ENCODE data around the gene PKDCC. TPM values are rescaled to one million over a fixed set of nuclear protein-coding genes. Genes with fewer than 3 reads are reported as not detected.

The PKDCC gene
- total and polyA plus RNA-seq, 10 of the 15 experiments (the other 5 are each of a cell fraction or from before 2014, with no cell fraction given): 0.13 to 10.2 (median 2.3) TPM

DNA sequence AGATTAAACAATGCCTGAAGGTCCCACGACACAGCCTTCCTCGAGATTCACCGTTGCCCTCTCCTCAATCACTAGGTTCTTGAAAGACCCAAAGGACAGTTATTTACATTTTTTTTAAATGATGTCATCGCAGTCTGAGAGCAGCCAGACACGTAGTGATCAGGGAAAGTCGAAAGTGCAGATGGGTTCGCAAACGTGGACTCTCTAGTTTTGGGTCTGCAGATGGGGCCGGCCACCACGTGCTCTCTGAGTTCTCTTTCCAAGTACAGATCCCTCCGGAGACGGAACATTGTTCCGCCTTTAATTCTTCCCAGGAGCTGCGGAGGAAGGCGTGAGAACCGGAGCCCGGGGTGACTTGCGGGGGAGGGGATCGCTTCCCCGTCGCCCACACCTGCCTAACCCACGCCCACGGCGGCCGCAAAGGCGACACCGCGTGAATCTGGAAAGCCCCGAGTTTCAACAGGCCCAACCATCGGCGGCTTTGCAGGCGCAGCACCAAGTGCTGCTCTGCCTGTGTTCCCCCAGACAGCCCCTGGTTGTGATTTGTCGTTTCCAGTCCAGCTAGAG lies 54.3 kb downstream of the PKDCC start (continued):
- TF ChIP-seq, protein P1, sequence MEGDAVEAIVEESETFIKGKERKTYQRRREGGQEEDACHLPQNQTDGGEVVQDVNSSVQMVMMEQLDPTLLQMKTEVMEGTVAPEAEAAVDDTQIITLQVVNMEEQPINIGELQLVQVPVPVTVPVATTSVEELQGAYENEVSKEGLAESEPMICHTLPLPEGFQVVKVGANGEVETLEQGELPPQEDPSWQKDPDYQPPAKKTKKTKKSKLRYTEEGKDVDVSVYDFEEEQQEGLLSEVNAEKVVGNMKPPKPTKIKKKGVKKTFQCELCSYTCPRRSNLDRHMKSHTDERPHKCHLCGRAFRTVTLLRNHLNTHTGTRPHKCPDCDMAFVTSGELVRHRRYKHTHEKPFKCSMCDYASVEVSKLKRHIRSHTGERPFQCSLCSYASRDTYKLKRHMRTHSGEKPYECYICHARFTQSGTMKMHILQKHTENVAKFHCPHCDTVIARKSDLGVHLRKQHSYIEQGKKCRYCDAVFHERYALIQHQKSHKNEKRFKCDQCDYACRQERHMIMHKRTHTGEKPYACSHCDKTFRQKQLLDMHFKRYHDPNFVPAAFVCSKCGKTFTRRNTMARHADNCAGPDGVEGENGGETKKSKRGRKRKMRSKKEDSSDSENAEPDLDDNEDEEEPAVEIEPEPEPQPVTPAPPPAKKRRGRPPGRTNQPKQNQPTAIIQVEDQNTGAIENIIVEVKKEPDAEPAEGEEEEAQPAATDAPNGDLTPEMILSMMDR (IDR thresholded peaks at IDR 0.05 in 2 of 3, conservative IDR thresholded peaks at IDR 0.05 in 1 of 3; ENCODE audit: control insufficient read depth in 2 of 3, extremely low read depth in 1 of 3, insufficient read depth in 1 of 3, low read depth in 3 of 3, low read length in 3 of 3): no peak
- TF ChIP-seq, protein P2, sequence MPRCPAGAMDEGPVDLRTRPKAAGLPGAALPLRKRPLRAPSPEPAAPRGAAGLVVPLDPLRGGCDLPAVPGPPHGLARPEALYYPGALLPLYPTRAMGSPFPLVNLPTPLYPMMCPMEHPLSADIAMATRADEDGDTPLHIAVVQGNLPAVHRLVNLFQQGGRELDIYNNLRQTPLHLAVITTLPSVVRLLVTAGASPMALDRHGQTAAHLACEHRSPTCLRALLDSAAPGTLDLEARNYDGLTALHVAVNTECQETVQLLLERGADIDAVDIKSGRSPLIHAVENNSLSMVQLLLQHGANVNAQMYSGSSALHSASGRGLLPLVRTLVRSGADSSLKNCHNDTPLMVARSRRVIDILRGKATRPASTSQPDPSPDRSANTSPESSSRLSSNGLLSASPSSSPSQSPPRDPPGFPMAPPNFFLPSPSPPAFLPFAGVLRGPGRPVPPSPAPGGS (IDR thresholded peaks at IDR 0.05; ENCODE audit: borderline replicate concordance, insufficient read depth, low read depth, low read length, poor library complexity, severe bottlenecking): peak; percentile 86
- TF ChIP-seq SPI1 (IDR thresholded peaks at IDR 0.05; ENCODE audit: borderline replicate concordance, insufficient read depth, low read depth, low read length) (peak; percentile 55), BCL11A (IDR thresholded peaks at IDR 0.05; ENCODE audit: low read depth, low read length) (peak; percentile 92), SUPT20H (IDR thresholded peaks at IDR 0.05; ENCODE audit: borderline replicate concordance, control insufficient read depth, low read depth, low read length) (no peak), KAT2A (conservative IDR thresholded peaks at IDR 0.05; ENCODE audit: control insufficient read depth, low read depth, low read length) (no peak), MEF2A (IDR thresholded peaks at IDR 0.05; ENCODE audit: insufficient read depth, low read depth, low read length) (no peak; the same call in none of the 2 replicates), MYB (IDR thresholded peaks at IDR 0.05; ENCODE audit: borderline replicate concordance, low read depth, low read length) (0 out of 2 replicates have a peak, but pooled peaks have one; percentile 65), ESRRA (IDR thresholded peaks at IDR 0.05; ENCODE audit: low read length) (no peak), IRF4 (IDR thresholded peaks at IDR 0.05; ENCODE audit: low read depth, low read length) (0 out of 2 replicates have a peak, but pooled peaks have one; percentile 36)
- TF ChIP-seq, protein P3, sequence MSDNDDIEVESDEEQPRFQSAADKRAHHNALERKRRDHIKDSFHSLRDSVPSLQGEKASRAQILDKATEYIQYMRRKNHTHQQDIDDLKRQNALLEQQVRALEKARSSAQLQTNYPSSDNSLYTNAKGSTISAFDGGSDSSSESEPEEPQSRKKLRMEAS (IDR thresholded peaks at IDR 0.05; ENCODE audit: low read depth, low read length): peak; percentile 91
- TF ChIP-seq, protein P4, sequence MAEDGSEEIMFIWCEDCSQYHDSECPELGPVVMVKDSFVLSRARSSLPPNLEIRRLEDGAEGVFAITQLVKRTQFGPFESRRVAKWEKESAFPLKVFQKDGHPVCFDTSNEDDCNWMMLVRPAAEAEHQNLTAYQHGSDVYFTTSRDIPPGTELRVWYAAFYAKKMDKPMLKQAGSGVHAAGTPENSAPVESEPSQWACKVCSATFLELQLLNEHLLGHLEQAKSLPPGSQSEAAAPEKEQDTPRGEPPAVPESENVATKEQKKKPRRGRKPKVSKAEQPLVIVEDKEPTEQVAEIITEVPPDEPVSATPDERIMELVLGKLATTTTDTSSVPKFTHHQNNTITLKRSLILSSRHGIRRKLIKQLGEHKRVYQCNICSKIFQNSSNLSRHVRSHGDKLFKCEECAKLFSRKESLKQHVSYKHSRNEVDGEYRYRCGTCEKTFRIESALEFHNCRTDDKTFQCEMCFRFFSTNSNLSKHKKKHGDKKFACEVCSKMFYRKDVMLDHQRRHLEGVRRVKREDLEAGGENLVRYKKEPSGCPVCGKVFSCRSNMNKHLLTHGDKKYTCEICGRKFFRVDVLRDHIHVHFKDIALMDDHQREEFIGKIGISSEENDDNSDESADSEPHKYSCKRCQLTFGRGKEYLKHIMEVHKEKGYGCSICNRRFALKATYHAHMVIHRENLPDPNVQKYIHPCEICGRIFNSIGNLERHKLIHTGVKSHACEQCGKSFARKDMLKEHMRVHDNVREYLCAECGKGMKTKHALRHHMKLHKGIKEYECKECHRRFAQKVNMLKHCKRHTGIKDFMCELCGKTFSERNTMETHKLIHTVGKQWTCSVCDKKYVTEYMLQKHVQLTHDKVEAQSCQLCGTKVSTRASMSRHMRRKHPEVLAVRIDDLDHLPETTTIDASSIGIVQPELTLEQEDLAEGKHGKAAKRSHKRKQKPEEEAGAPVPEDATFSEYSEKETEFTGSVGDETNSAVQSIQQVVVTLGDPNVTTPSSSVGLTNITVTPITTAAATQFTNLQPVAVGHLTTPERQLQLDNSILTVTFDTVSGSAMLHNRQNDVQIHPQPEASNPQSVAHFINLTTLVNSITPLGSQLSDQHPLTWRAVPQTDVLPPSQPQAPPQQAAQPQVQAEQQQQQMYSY (CRISPR knock-in tag; IDR thresholded peaks at IDR 0.05): peak; percentile 70; the same call in 1 of the 2 replicates
- TF ChIP-seq, protein P5, sequence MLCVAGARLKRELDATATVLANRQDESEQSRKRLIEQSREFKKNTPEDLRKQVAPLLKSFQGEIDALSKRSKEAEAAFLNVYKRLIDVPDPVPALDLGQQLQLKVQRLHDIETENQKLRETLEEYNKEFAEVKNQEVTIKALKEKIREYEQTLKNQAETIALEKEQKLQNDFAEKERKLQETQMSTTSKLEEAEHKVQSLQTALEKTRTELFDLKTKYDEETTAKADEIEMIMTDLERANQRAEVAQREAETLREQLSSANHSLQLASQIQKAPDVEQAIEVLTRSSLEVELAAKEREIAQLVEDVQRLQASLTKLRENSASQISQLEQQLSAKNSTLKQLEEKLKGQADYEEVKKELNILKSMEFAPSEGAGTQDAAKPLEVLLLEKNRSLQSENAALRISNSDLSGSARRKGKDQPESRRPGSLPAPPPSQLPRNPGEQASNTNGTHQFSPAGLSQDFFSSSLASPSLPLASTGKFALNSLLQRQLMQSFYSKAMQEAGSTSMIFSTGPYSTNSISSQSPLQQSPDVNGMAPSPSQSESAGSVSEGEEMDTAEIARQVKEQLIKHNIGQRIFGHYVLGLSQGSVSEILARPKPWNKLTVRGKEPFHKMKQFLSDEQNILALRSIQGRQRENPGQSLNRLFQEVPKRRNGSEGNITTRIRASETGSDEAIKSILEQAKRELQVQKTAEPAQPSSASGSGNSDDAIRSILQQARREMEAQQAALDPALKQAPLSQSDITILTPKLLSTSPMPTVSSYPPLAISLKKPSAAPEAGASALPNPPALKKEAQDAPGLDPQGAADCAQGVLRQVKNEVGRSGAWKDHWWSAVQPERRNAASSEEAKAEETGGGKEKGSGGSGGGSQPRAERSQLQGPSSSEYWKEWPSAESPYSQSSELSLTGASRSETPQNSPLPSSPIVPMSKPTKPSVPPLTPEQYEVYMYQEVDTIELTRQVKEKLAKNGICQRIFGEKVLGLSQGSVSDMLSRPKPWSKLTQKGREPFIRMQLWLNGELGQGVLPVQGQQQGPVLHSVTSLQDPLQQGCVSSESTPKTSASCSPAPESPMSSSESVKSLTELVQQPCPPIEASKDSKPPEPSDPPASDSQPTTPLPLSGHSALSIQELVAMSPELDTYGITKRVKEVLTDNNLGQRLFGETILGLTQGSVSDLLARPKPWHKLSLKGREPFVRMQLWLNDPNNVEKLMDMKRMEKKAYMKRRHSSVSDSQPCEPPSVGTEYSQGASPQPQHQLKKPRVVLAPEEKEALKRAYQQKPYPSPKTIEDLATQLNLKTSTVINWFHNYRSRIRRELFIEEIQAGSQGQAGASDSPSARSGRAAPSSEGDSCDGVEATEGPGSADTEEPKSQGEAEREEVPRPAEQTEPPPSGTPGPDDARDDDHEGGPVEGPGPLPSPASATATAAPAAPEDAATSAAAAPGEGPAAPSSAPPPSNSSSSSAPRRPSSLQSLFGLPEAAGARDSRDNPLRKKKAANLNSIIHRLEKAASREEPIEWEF (IDR thresholded peaks at IDR 0.05; ENCODE audit: insufficient replicate concordance, low read depth, low read length): peak; percentile 24
